NCI-H2171 treated with DMSO at 0.1 percent for 48 hours (cell line): ENCODE data around the gene ZFYVE27.

Source experiments
- DNase-seq: peaks from one replicate; lab custom pipeline; 2025; lab: John Stamatoyannopoulos, UW

ZFYVE27 gene

GRCh38 chr10:97736902-97737769 is at the start of gene ZFYVE27:
Gene ZFYVE27 (plus strand): TSS chr10:97737128. CDS start chr10:97738478, 1,350 bp downstream.
- DNase-seq = peak; percentile 82

GRCh38 chr10:97687785-97688781 is 48.8 kb upstream of the ZFYVE27 start:
- no peak for DNase-seq

GRCh38 chr10:97689559-97690020 is 47.3 kb upstream of the ZFYVE27 start:
- DNase-seq = no peak

- peak; percentile 57 for DNase-seq
Observed at GRCh38 chr10:97690133-97690532, 46.8 kb upstream of the ZFYVE27 start.

- peak; percentile 87 for DNase-seq
Observed at GRCh38 chr10:97698072-97698655, 38.8 kb upstream of the ZFYVE27 start.

- peak; percentile 70 for DNase-seq
Observed at GRCh38 chr10:97701438-97702069, 35.4 kb upstream of the ZFYVE27 start.

- no peak for DNase-seq
Observed at GRCh38 chr10:97703398-97704067, 33.4 kb upstream of the ZFYVE27 start.

- DNase-seq = no peak
Observed at GRCh38 chr10:97704341-97704740, 32.6 kb upstream of the ZFYVE27 start.

- DNase-seq = no peak
Observed at GRCh38 chr10:97705006-97705670, 31.8 kb upstream of the ZFYVE27 start.

GRCh38 chr10:97707134-97707861 is 29.6 kb upstream of the ZFYVE27 start:
- DNase-seq = no peak

GRCh38 chr10:97708167-97708566 is 28.8 kb upstream of the ZFYVE27 start:
- no peak for DNase-seq

- peak; percentile 12 for DNase-seq
Observed at GRCh38 chr10:97708976-97709946, 27.7 kb upstream of the ZFYVE27 start.

GRCh38 chr10:97711640-97712572 is 25.0 kb upstream of the ZFYVE27 start:
- no peak for DNase-seq

GRCh38 chr10:97713339-97713825 is 23.5 kb upstream of the ZFYVE27 start, which contains the start of gene MARVELD1:
Gene MARVELD1 (plus strand): TSS chr10:97713730. CDS start chr10:97713877, 147 bp downstream.
- peak; percentile 71 for DNase-seq

- DNase-seq = peak; percentile 49
Observed at GRCh38 chr10:97713826-97714400, 23.0 kb upstream of the ZFYVE27 start.

- peak; percentile 21 for DNase-seq
Observed at GRCh38 chr10:97714401-97715258, 22.3 kb upstream of the ZFYVE27 start.
